A673 (cell line): ENCODE results near the gene RUNX2. TPM values are rescaled to one million over a fixed set of nuclear protein-coding genes. Genes with fewer than 3 reads are reported as not detected.

Experiments used
- BruUV-seq: library from RNA; stranded (reverse); fragments of 400-500 nt; replicated peaks from 2 replicates; lab custom pipeline; 2021; lab: Mats Ljungman, UMichigan
- CTCF ChIA-PET: fragments of 300-600 bp; sonication (Branson Sonifier 250); formaldehyde crosslinking; loops from one replicate; lab custom pipeline; 2022; ENCODE audit warnings: antibody characterized with exemption; lab: Charles Lee
- POLR2A ChIA-PET: fragments of 300-600 bp; sonication (Branson Sonifier 250); formaldehyde crosslinking; loops from one replicate; lab custom pipeline; 2022; ENCODE audit warnings: antibody characterized with exemption; ENCODE audit not compliant: low non-redundant PET; lab: Charles Lee
- DNase-seq: peaks from one replicate; pipeline ENCODE4 v3.0.0-alpha.2; 2015; ENCODE audit warnings: low spot score
- H3K27ac ChIP-seq: fragments of 200-600 bp; sonication (generic); 2 replicates; pipeline ENCODE4 v1.5.1; 2016; ENCODE audit warnings: mixed run types, low read depth, mild to moderate bottlenecking, mixed read lengths, antibody characterized with exemption, low read length; ENCODE audit not compliant: poor library complexity, severe bottlenecking
- H3K27me3 ChIP-seq: fragments of 200-600 bp; sonication (generic); replicated peaks from 2 replicates; pipeline ENCODE4 v1.6.1; 2017; ENCODE audit warnings: mixed run types, low read depth, mild to moderate bottlenecking, mixed read lengths, antibody characterized with exemption, low read length; ENCODE audit not compliant: insufficient read depth, poor library complexity
- H3K36me3 ChIP-seq: fragments of 200-600 bp; sonication (generic); 2 replicates; pipeline ENCODE4 v1.6.1; 2016; ENCODE audit warnings: mixed run types, mild to moderate bottlenecking, mixed read lengths, antibody characterized with exemption, low read length; ENCODE audit not compliant: insufficient read depth, poor library complexity, severe bottlenecking
- H3K4me1 ChIP-seq: fragments of 200-600 bp; sonication (generic); 2 replicates; pipeline ENCODE4 v1.6.1; 2017; ENCODE audit warnings: mixed run types, mild to moderate bottlenecking, mixed read lengths, antibody characterized with exemption, low read length; ENCODE audit not compliant: insufficient read depth, poor library complexity, severe bottlenecking
- H3K4me3 ChIP-seq: fragments of 200-600 bp; sonication (generic); 2 replicates; pipeline ENCODE4 v1.5.1; 2016; ENCODE audit warnings: low read depth, mixed run types, mild to moderate bottlenecking, mixed read lengths, low read length; ENCODE audit not compliant: poor library complexity, severe bottlenecking
- H3K9me3 ChIP-seq: fragments of 200-600 bp; sonication (generic); 2 replicates; pipeline ENCODE4 v1.6.1; 2016; ENCODE audit warnings: mixed run types, low read depth, mild to moderate bottlenecking, mixed read lengths, antibody characterized with exemption, low read length; ENCODE audit not compliant: poor library complexity, severe bottlenecking
- CTCF ChIP-seq: fragments of 300-800, 200-600 bp; sonication (generic); conservative IDR thresholded peaks from 2 replicates; pipeline ENCODE4 v1.5.1; 2017; ENCODE audit warnings: low read depth, mild to moderate bottlenecking, antibody characterized with exemption, low read length, moderate library complexity, mixed read lengths
- EZH2 ChIP-seq: fragments of 200-600 bp; sonication (generic); IDR thresholded peaks from 2 replicates; pipeline ENCODE4 v1.6.1; 2017; ENCODE audit warnings: borderline replicate concordance, low read depth, mild to moderate bottlenecking, mixed read lengths, antibody characterized with exemption, low read length; ENCODE audit not compliant: poor library complexity, severe bottlenecking
- intact Hi-C: fragments of 100-400 bp; cut with micrococcal nuclease; formaldehyde crosslinking; loops from one replicate; pipeline ENCODE4 v1.10.0; 2022; ENCODE audit not compliant: unreplicated experiment
- total RNA-seq: library from RNA; stranded (reverse); gene quantifications from 2 replicates; pipeline ENCODE4 v1.2.3, GENCODE V29; 2021

Gene RUNX2
- total RNA-seq, 1 experiment from 2014 or later = 4.9 TPM

- H3K4me3 ChIP-seq = no peak overlapping the region
- H3K36me3 ChIP-seq = no peaks in the 10 kb centered on the region
- peaks cover 9% of the 10 kb centered on the region for H3K4me1 ChIP-seq
- DNase-seq = no peak
- H3K27ac ChIP-seq = no peak overlapping the region
- TF ChIP-seq CTCF = no peak
- TF ChIP-seq EZH2 = no peak
- no peaks in the 10 kb centered on the region for H3K27me3 ChIP-seq
- no peaks in the 10 kb centered on the region for H3K9me3 ChIP-seq
- BruUV-seq = no TSS peak
- intact Hi-C loops = no loop called here
- ChIA-PET CTCF (no interaction called here), POLR2A (no interaction called here)
Measured at GRCh38 chr6:45507186-45507585, 179.1 kb downstream of the RUNX2 start.

GRCh38 chr6:45509426-45509825, 181.3 kb downstream of the RUNX2 start:
- Histone ChIP-seq H3K27me3 (no peaks in the 10 kb centered on the region), H3K9me3 (no peaks in the 10 kb centered on the region), H3K4me3 (no peak overlapping the region), H3K4me1 (peaks cover 25% of the 10 kb centered on the region), H3K36me3 (no peaks in the 10 kb centered on the region), H3K27ac (no peak overlapping the region)
- no peak for DNase-seq
- TF ChIP-seq EZH2 = no peak
- no peak for TF ChIP-seq CTCF
- ChIA-PET CTCF (no interaction called here), POLR2A (no interaction called here)
- intact Hi-C loops = no loop called here
- no TSS peak for BruUV-seq

- POLR2A ChIA-PET = interaction anchor here (0.6 kb wide), 3 partner anchors 67 to 434 kb away, joined by 3 to 4 read pairs (median 3); no protein-coding TSS in a partner anchor
- Histone ChIP-seq H3K4me3 (no peak overlapping the region), H3K36me3 (no peaks in the 10 kb centered on the region), H3K4me1 (peaks cover 20% of the 10 kb centered on the region), H3K27ac (no peak overlapping the region), H3K27me3 (no peaks in the 10 kb centered on the region), H3K9me3 (no peaks in the 10 kb centered on the region)
- BruUV-seq = no TSS peak
- DNase-seq = peak; percentile 50
- TF ChIP-seq CTCF (no peak), EZH2 (no peak)
- intact Hi-C loops = no loop called here
- CTCF ChIA-PET = no interaction called here
Measured at GRCh38 chr6:45512717-45513116, 184.6 kb downstream of the RUNX2 start.
